GM21576 (cell line): ENCODE data around the gene ADAMTSL4.
A peak's percentile ranks its signal among the peaks of the same experiment; 100 is the strongest.

ENCODE experiments used
- ATAC-seq: cut with Tn5 transposase; IDR thresholded peaks from one replicate; pipeline ENCODE4 v1.9.1; 2021; ENCODE audit warnings: mild to moderate bottlenecking, moderate library complexity; ENCODE audit not compliant: unreplicated experiment

ADAMTSL4 gene

DNA sequence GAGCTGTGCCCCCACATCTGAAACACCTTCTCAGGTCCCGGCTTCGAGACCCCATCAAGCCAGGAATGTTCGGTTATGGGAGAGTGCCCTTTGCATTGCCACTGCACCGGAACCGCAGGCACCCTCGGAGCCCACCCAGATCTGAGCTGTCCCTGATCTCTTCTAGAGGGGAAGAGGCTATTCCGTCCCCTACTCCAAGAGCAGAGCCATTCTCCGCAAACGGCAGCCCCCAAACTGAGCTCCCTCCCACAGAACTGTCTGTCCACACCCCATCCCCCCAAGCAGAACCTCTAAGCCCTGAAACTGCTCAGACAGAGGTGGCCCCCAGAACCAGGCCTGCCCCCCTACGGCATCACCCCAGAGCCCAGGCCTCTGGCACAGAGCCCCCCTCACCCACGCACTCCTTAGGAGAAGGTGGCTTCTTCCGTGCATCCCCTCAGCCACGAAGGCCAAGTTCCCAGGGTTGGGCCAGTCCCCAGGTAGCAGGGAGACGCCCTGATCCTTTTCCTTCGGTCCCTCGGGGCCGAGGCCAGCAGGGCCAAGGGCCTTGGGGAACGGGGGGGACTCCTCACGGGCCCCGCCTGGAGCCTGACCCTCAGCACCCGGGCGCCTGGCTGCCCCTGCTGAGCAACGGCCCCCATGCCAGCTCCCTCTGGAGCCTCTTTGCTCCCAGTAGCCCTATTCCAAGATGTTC is 4.3 kb downstream of the ADAMTSL4 start:
- ATAC-seq: no peak

- no peak for ATAC-seq
Observed at GRCh38 chr1:150554086-150554452, 4.9 kb downstream of the ADAMTSL4 start.

DNA sequence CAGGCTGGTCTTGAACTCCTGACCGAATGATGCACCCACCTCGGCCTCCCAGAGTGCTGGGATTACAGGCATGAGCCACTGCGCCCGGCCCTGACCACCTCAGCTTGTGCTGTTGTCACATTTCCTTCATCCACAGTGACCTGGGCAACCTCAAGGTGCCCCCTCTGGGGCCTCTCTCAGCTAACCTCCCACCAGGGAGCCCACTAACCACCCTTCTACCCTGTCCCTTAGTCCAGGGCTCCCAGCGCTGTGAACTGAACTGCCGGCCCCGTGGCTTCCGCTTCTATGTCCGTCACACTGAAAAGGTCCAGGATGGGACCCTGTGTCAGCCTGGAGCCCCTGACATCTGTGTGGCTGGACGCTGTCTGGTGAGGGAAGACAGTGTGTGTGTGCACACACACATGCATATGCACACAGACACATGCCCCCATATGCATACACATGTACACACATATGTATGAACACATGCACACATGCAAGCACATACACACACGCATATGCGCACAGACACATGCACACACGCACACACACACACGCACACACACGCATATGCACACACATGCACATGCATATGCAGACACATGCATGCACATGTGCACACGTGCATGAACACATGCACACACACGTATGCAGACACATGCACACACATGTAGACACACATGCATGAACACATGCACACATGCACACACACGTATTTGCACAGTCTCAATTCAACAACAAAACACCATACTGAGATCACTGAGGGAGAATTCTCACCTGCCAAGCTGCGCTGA is 6.2 kb downstream of the ADAMTSL4 start:
- no peak for ATAC-seq

GRCh38 chr1:150555971-150556865 is 7.0 kb downstream of the ADAMTSL4 start:
- no peak for ATAC-seq

GRCh38 chr1:150557065-150557600 is 7.9 kb downstream of the ADAMTSL4 start:
- ATAC-seq: no peak

- ATAC-seq: no peak
Observed at GRCh38 chr1:150557813-150558212, 8.6 kb downstream of the ADAMTSL4 start.

- ATAC-seq: no peak
Observed at GRCh38 chr1:150558303-150558704, 9.1 kb downstream of the ADAMTSL4 start.

GRCh38 chr1:150558761-150559655 is 9.8 kb downstream of the ADAMTSL4 start:
- no peak for ATAC-seq

GRCh38 chr1:150559656-150560010 is 10.4 kb downstream of the ADAMTSL4 start:
- ATAC-seq: no peak

DNA sequence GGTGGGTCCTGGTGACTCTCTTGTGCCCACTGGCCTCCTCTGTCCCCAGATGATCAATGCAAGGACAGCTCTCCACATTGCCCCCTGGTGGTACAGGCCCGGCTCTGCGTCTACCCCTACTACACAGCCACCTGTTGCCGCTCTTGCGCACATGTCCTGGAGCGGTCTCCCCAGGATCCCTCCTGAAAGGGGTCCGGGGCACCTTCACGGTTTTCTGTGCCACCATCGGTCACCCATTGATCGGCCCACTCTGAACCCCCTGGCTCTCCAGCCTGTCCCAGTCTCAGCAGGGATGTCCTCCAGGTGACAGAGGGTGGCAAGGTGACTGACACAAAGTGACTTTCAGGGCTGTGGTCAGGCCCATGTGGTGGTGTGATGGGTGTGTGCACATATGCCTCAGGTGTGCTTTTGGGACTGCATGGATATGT is 10.8 kb downstream of the ADAMTSL4 start:
- ATAC-seq: no peak

- ATAC-seq: no peak
Observed at GRCh38 chr1:150560576-150561253, 11.5 kb downstream of the ADAMTSL4 start.

DNA sequence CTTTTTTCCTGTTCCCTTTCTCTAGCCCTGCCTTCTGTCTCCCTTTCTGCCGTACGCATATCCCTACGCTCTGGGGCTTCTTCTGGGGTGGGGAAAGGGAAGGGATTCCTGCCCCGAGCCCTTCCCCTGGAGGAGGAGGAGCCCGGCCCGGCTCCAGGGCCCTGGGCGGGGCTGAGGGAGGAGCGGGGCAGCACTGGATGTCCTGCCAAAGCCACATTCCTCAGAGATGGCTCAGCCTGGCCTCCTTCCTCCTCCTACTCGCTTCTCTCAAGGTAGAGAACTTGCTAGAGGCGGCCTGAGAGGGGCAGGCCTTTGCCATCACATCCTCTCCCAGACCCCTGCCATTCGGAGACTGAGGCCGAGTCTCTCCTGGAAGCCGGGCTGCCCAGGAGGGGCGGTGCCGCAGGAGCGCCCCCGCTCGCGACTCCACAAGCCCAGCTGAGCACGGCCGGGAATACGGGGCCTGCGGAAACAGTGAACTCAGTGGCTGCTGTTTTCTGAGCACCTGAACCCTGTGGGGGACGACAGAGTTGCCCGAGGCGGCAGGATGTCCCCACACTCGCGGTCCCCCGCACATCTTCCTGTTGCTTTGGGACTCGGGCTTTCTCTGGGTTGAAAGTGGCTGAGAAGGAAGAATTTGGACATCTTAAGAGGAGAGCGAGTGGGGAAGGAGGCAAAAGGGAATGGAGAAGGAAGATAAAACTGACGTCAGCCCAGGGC is 12.2 kb downstream of the ADAMTSL4 start:
- ATAC-seq: no peak

DNA sequence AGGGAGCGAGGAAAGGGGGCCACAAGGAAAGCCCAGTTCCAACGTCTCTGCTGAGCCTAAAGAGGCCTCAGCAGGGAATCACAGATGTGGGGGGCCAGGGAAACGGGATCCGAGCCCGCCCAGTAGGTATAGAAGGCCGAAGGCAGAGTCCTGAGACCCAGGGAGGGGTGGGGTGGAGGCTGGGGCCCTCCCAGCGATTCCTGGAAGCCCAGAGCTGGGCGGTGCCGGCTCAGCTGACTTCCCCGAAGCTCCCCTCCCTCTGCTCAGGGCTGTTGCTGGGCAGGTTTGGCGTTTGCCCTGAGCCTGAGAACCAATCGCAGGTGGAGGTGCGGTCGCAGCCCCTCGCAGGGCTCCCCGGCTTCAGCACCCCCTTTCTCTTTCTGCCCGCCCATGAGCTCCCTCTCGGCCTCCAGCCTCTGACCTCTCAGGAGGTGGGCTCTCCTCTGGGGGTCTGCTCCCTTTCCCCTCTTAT is 12.8 kb downstream of the ADAMTSL4 start:
- ATAC-seq: peak; percentile 39

- ATAC-seq: peak; percentile 32
Observed at GRCh38 chr1:150562446-150563339, 13.5 kb downstream of the ADAMTSL4 start.

DNA sequence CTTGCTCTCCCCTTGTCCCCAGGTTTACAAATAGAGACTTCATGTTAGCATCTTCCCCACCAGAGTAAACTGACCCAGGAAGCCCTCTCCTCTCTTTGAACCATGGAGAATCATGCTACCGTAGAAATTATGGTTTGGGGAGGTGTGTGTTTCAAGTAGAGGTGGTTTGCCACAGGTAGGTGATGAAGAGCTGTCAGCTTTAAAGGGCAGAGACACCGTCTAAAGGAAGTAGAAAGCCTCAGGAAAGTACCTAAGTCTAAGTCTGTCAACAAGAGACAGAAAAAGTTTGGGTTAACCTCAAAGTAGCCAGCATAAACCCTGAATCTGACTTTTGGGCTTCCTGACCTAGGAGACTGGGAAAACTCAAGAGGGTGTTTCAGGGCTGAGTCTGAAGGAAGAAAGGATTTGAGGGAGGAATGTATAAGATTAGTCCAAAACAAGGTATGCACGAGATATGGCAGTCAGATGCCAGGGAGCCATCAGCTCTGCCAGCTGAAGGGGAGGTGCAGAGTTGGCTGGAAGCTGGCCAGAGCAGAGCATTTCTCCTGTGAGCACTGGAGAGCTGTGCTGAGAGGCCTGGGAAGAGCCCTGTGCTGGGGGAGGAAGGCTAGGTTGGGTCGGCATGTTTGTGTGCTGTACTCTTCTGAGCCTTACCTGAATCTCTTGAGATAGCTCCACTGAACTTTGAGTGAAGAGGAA is 14.3 kb downstream of the ADAMTSL4 start:
- ATAC-seq: peak; percentile 16

- no peak for ATAC-seq
Observed at GRCh38 chr1:150564051-150564991, 15.1 kb downstream of the ADAMTSL4 start.
